GM21619 (cell line): ENCODE measurements around the gene ST6GALNAC3.
"Not testable (repeated sequence)": the region's sequence is repeated elsewhere in the genome, so short reads cannot be mapped to it uniquely, and the experiment has no call there.

ENCODE experiments used
- ATAC-seq: cut with Tn5 transposase; IDR thresholded peaks from one replicate; pipeline ENCODE4 v1.9.1; 2021; ENCODE audit not compliant: unreplicated experiment

Gene ST6GALNAC3

DNA sequence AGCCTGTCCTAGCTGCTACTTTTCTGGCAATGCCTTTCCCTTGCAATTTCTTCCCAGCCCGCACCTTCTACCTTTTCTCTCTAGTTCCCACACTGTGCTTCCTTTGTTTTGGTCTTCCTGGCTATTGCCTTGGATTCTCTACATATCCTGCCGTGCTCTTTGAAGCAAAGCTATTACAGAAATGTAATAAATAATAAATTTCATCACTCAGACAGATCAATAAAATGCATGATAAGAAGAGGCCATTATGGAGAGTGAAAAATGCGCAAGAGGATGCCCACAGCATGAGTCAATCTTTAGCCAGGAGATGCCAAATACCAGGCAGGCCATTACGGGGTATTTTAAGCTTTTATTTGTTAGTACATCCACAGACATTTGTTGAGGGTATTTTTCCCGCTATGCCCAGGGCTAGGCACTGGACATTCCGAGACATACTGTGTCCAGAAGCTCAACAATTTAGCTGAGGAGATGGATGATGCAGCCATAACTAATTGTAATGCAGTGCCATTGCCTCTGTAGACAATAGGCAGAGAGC is 163.6 kb downstream of the ST6GALNAC3 start:
- no peak for ATAC-seq

DNA sequence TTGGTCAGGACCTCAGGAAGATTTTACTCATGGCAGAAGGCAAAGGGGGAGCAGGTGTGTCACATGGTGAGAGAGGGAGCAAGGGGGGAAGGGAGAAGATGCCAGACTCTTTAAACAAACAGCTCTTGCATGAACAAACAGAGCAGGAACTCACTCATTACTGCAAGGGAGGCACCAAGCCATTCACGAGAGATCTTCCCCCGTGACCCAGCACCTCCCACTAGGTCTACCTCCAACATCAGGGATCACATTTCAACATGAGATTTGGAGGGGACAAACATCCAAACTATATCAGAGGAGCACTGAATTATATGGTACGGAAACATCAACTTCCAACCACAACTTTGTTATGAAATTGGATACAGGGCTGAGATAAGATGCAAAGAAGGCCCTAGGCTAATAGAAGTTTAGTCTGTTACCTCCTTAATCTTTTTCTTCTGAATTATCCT is 164.9 kb downstream of the ST6GALNAC3 start:
- no peak for ATAC-seq

DNA sequence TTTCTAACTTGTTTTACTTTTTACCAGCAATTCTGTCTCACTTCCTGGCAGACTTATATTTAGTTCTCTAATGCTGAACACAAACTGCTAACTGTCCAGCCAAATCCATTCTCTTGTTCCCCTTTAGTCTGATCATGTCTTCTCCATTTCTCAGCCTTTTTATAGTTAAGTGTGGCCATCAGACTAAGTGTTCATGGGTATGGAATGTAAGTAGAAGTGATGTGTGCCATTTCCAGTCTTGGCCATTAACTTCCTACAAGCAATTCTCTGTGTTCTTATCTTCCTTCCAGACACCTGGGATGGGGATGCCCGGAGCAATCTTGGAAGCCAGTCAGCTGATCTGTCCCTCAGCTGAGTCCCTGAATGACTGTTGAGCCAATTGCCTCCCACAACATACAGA is 165.8 kb downstream of the ST6GALNAC3 start:
- no peak for ATAC-seq

DNA sequence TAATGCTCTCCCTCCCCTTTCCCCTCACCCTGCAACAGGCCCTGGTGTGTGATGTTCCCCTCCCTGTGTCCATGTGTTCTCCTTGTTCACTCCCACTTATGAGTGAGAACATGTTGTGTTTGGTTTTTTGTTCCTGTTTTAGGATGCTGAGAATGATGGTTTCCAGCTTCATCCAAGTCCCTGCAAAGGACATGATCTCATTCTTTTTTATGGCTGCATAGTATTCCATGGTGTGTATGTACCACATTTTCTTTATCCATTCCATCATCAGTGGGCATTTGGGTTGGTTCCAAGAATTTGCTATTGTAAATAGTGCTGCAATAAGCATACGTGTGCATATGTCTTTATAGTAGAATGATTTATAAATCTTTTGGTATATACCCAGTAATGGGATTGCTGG is 168.0 kb downstream of the ST6GALNAC3 start:
- ATAC-seq: not testable (repeated sequence)

DNA sequence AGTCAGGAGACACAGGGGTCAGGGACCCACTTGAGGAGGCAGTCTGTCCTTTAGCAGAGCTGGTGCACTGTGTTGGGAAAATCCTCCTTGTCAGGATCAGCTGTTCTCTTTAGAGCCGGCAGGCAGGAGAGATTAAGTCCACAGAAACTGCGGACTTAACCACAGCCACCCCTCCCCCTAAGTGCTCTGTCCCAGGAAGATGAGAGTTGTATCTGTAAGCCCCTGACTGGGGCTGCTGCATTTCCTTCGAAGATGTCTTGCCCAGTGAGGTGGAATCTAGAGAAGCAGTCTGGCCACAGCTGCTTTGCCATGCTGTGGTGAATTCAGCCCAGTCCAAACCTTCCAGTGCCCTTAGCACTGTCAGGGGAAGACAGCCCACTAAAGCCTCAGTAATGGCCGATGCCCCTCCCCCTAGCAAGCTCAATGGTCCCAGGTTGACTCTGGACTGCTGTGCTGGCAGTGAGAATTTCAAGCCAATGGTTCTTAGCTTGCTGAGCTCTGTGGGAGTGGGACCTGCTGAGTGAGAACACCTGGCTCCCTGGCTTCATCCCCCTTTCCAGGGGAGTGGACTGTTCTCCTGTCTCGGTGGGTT is 172.8 kb downstream of the ST6GALNAC3 start:
- ATAC-seq: no peak

DNA sequence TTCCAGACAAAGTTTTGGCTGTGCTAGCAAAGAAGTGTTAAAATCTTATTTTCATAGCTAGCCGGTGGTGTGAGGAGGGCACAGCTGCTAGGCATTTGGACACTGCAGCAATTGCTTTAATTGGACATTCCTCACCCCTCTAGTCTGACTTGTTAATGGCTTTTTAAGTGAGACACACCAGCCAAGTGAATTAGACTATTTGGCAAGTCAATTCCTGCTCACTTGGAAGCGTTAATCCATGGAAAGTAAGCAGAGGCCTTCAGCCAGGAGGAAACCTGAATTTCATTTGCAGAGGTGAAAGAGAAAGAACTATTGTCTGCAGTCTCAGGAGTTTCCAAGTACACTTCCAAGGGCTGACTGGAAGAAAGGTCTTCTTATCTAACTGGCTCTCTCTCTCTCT is 175.7 kb downstream of the ST6GALNAC3 start:
- no peak for ATAC-seq

DNA sequence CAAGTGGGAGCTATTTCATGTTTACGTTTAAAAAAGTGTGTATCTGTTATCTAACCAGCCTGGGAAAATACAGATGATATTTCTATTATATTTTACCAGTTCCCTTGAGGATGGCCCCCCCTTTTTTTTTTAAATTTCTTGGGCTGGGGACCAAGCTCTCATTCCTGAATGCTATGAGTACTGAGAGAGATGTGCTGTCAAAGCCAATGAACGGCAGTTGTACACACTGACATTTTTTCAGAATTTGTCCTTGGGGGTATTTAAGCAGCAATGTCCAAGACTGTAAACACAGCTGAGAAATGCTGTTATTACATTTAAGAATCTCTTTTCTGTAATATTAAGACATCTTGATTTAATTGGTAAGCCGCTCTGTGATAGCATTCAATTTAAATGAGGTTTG is 177.9 kb downstream of the ST6GALNAC3 start:
- ATAC-seq: no peak

DNA sequence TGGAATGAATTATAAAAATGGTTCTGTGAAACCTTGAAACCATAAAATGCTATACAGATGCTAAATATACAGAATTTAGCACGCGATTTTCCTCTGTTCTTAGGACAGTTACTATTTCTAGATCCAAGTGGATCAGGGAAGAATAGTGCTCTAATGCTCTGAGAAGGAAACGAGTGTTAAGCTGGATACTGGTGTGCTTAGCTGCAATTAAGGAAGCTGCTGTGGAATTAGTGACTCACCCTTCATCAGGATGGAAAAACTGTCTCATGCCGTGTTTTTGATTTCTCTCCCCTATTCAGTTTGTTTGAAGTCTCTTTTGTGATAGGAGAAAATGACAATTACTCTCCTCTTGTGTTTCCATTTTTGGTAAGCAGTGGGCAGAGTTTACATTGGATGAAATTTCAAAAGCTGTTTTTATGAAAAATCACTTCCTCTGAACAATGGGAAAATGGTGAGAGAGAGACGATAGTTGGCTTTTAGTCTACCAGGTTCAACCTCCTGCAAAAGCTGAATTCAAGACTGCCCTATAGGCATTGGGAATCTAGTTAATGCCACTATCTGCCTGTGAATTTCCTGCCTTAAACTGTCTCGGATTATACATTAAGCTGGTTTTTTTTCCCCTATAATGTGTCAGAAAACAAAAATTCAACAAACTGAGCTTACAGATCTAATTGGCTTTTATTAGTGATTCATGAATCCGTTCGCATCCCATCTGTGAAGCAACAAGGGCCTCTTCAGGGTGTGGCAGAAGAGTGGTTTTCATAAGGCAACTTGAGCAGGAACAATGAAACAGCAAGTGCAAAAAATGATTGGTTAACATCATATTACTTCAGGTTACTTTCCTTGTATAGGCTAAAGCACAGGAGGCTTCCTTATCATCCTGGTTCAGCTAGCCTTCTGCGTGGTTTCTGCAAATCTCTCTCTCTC is 179.8 kb downstream of the ST6GALNAC3 start:
- no peak for ATAC-seq

DNA sequence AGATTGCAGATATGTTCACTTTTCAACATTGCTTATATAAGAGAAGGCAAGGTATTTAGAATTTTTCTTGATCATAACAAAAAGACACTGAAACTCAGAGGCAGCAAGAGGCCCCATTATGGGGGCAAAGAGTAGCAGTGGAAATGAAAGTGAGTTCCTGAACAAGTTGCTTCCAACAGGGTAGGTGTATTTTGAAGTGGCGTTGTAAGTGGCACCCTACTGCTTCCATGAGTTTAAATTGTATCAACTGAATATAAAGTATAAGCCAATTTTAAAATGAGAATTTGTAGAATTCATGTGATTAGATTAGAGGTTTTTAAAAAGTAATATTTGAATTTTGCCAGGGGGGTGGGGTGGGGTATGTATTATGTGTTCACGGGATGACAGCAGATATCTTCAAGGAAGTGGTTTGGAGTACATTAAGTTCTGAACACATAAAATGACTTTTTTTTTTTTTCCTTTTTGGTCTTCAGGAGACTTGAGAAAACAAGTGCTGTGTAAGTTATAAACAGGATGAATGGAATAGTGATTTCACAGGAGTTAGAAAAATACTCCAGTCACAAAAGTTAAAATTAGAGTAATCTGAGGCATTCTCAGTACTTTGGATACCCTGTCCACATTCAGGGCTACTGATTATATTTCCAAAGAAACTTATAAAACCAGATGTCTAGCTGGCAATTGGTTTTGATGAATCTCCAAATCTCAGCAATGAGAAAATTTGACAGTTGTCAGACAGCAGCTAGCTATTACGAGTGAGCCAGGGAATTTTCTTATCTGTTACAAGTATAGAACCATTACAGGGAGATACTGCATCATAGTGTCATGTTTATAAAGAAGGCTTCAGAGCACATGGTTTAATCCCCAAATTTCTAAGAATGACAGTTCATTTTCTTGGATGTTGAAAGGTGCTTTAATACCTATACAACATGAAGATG is 182.0 kb downstream of the ST6GALNAC3 start:
- ATAC-seq: no peak

DNA sequence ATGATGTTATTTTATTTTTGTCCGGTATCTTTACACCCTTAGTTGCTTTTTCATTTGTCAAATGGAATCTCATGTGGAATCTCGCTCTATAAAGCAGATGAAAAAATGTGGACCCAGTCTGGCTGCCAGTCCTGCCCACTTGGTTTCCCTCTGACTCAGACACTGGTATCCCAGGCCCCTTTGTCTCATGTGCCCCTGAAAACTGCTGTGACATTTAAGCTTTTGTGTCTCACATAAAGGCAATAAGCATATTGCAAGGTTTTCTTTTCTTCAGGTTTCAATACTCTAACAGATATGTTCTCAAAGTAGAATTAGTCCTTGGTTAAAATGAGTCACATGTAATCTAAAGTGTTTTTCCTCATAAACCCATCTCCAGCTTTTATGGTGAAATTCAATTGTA is 183.3 kb downstream of the ST6GALNAC3 start:
- ATAC-seq: no peak

DNA sequence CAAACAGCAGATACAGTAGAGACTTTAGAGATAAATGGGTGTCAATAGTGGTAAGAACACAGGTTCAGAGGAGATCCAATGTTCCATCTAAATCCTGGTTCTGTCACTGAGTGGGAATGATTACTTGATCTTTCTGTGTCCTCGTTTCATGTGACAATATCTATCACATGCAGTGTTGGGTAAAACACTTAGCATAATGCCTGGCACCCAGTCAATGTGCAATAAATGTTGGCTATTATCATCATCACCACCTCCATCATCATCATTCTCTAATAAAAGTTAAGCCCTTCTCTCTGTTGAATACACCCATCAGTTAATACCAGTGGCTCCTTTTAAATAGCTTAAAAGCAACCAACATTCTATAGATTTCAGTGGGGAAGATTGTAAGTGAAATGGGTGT is 184.7 kb downstream of the ST6GALNAC3 start:
- no peak for ATAC-seq

DNA sequence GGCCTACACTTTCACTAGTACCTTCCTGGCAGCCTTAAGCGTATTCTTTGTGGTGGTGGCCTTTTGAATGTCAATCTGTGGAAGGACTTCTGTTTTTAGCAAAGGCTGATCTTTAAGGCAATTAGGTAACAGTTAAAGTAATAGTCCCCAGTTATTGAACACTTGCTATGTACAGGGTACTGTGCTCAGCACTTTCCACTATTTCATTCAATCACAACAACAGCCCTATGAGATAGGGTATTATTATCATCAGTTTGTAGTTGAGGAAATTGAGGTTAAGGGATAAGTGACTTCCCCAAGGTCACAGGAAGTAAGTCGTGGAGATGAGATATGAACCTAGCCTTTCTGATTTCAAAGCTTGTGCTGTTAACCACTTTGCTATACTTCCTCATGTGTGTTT is 185.7 kb downstream of the ST6GALNAC3 start:
- no peak for ATAC-seq

DNA sequence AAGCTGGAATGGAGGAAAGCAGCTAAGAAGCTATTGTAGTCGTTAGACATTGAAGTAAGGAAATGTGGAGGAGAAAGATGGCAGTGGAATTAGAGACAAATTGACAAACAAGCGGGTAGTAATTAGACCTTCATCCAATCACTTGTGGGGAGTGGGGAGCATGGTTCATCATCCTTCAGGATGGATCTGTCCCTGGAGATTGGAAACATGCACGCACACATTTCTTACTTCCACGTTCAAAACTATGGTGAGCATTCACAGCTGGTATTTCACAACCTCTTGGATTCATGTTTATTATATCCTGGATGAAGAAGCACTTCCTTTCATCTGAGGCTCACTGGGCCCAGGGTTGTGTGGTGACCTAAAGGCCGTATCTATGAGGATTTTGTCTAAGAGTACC is 188.1 kb downstream of the ST6GALNAC3 start:
- ATAC-seq: no peak

DNA sequence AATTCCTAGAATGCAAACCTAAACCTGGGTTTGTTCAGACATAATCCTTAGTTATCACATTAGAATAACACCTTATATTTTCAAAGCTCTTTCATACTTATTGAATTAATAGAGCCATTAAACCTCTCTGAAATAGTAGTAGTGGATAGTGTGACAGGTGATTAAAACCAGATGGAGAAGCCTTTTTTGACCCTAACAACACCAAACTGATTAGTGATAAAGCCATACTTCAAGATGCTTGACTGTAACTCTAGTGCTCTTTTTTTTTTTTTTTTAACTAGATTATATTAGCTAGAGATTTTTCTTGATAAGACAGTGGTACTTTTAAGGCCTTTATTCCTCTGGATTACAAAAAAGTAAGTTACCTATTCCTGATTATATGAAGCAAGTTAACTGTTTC is 190.1 kb downstream of the ST6GALNAC3 start:
- no peak for ATAC-seq

DNA sequence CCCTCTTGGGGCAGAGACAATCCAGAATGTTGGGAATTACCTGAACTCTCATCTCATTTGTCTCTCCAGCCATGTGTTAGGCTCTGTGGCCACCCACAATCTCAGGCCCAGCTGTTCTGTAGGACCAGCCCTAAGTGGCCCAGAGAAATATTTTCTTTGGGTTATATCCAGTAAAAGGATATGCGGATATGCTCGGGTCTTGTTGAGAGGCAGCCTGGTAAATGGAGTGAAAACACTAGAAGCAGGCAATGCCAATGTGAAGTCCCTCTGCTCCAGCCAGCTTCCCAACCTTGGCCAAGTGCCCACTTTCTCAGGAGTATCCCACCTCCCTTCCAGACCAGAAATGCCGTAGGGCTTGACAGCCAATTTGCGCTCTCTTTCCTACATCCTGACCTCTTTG is 192.2 kb downstream of the ST6GALNAC3 start:
- ATAC-seq: no peak

DNA sequence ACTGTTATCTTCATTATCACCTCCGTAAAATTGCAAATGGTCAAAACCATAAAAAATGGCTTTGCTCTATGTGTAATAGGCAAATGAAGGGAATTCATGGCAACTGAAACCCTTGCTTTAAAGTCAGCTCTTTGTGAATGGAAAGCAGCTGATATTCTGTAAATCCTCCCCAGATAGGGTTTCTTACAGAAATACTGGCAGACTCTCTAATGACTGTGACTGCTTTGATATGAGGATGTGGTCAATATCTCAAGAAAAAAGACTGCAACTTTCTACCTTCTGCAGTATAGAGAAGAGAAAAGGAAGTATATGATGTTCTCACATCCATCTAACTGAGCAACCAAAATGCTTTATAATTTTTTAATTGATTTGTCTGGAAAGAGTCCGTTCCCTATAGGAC is 193.1 kb downstream of the ST6GALNAC3 start:
- ATAC-seq: no peak

DNA sequence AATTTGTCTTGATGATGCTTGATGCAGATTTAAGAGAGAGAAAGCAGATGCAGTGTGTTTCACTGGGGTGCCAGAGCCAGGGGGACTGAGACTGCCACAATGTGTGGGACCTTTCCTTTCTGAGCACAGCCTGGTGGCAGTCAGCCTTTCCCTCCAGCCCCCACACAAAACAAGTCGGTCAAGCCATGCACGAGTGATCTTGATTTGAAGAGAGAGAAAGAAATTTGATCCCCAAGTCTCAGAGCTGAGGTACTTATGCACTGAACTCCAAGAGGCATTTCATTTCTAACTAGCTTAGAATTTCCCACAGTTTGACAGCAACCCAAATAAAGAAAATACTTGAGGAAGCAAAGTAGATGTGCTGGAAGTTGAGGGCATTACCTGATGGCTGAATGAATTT is 193.8 kb downstream of the ST6GALNAC3 start:
- ATAC-seq: no peak

DNA sequence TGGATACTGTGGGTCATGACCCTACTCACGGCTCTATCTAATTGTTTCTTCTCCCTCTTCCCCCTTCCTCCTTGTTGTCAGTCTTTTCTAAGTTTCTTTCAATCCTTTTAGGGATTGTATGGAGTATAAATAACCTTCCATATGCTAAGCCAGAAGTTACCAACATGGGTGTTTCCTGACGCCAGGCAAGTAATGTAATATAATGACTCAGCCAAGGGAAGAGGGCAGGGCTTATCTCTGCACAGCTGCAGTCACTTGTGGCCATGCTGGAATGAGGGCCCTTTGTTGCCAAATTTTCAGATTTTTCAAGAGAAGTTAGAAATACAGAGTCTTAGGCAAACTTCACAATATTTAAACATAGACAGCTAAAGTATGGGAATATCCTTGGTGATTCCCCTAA is 194.6 kb downstream of the ST6GALNAC3 start:
- no peak for ATAC-seq

DNA sequence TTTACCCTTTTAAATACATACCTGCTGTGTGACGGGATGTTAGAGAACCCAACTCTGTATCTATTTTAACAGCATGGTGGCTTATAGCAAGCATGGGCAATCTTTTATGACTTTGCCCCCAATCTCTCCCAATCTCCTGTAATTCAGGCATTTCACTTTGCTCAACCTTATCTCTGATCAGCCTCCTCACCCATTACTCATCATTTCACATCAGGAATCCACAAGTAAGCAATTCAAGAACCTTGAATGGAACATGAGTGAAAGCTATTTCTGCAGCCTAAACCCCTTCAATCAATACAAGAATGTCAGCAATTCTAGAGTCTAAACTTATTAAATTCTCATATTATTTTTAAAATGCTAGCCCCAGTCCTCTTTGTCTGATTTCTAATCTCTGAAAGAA is 199.8 kb downstream of the ST6GALNAC3 start:
- no peak for ATAC-seq

DNA sequence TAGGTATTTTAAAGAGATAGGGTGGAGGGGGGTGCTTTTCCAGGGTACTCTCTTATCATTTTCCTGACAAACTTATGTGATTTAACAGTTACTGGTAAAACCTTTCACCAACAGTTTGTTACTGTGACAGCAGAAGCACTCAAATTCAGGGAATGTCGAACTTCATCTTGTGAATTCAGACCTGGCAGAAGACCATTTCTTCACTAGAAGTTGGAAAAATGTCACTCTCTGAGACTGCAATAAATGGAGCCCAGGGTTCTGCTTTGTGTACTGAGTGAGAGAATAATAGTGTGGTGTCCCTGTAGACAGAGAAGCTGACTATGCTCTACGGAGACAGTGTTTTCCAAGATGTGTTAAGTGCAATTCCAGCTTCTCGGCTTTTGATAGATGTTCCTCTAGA is 200.2 kb downstream of the ST6GALNAC3 start:
- ATAC-seq: no peak

DNA sequence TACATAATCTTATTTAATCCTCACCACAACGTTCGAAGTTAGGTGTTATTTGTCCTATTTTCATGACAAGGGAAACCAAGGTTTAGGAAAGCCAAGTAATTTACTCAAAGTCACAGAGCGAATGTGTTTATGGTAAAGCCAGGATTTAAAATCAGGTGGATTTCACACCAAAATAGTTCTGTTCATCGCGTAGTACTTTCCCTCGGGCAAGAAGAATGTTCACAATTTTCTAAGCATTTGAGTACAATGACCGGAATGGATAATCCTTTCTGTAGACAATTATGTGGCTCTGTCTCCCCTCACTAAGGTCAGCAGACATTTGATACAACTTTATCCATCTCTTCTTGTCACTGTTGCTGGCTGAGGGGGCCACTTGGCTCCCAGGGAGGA is 204.2 kb downstream of the ST6GALNAC3 start:
- no peak for ATAC-seq
